GM23248 (cell line): ENCODE data around the gene ALOX12B. TPM values are rescaled to one million over a fixed set of nuclear protein-coding genes. Genes with fewer than 3 reads are reported as not detected.

Experiments used
- DNase-seq: peaks from one replicate; pipeline ENCODE4 v3.0.0-alpha.2; 2015
- H2AFZ ChIP-seq: fragments of 200-600 bp; sonication (generic); 2 replicates; pipeline ENCODE4 v1.6.1; 2016; ENCODE audit warnings: antibody characterized with exemption
- H3F3A ChIP-seq: fragments of 200-600 bp; sonication (generic); 2 replicates; pipeline ENCODE4 v1.6.1; 2016; ENCODE audit warnings: mild to moderate bottlenecking, antibody characterized with exemption, mixed run types; ENCODE audit not compliant: insufficient read depth
- H3K27ac ChIP-seq: fragments of 200-600 bp; sonication (generic); 2 replicates; pipeline ENCODE4 v1.5.1; 2016; ENCODE audit warnings: mild to moderate bottlenecking
- H3K27me3 ChIP-seq: fragments of 200-600 bp; sonication (generic); replicated peaks from 2 replicates; pipeline ENCODE4 v1.6.1; 2016; ENCODE audit warnings: mild to moderate bottlenecking; ENCODE audit not compliant: insufficient read depth
- H3K36me3 ChIP-seq: fragments of 200-600 bp; sonication (generic); 2 replicates; pipeline ENCODE4 v1.6.1; 2016; ENCODE audit warnings: low read depth, mild to moderate bottlenecking
- H3K4me1 ChIP-seq: fragments of 200-600 bp; sonication (generic); 2 replicates; pipeline ENCODE4 v1.6.1; 2016; ENCODE audit warnings: mild to moderate bottlenecking; ENCODE audit not compliant: insufficient read depth
- H3K4me2 ChIP-seq: fragments of 200-600 bp; sonication (generic); one replicate; pipeline ENCODE4 v1.6.1; 2016; ENCODE audit warnings: mild to moderate bottlenecking; ENCODE audit not compliant: unreplicated experiment
- H3K4me3 ChIP-seq: fragments of 200-600 bp; sonication (generic); 2 replicates; pipeline ENCODE4 v1.5.1; 2016; ENCODE audit warnings: mild to moderate bottlenecking
- H3K79me2 ChIP-seq: fragments of 200-600 bp; sonication (generic); 2 replicates; pipeline ENCODE4 v1.6.1; 2016; ENCODE audit warnings: mild to moderate bottlenecking; ENCODE audit not compliant: insufficient read depth
- H3K9ac ChIP-seq: fragments of 200-600 bp; sonication (generic); 2 replicates; pipeline ENCODE4 v1.6.1; 2016; ENCODE audit warnings: mild to moderate bottlenecking
- H3K9me2 ChIP-seq: fragments of 200-600 bp; sonication (generic); 2 replicates; pipeline ENCODE4 v1.6.1; 2016; ENCODE audit warnings: mixed run types, mild to moderate bottlenecking, moderate library complexity; ENCODE audit not compliant: insufficient read depth
- H3K9me3 ChIP-seq: fragments of 200-600 bp; sonication (generic); one replicate; pipeline ENCODE4 v1.6.1; 2017; ENCODE audit warnings: low read depth
- H4K20me1 ChIP-seq: fragments of 200-600 bp; sonication (generic); 2 replicates; pipeline ENCODE4 v1.6.0; 2016; ENCODE audit not compliant: insufficient read depth
- EZH2 ChIP-seq: fragments of 200-600 bp; sonication (generic); IDR thresholded peaks from 2 replicates; pipeline ENCODE4 v1.6.1; 2018; ENCODE audit warnings: antibody characterized with exemption, mild to moderate bottlenecking; ENCODE audit not compliant: insufficient read depth, poor library complexity, severe bottlenecking
- EZH2phosphoT487 ChIP-seq: fragments of 200-600 bp; sonication (generic); IDR thresholded peaks from 2 replicates; pipeline ENCODE4 v1.6.1; 2018; ENCODE audit warnings: antibody characterized with exemption, moderate library complexity, mild to moderate bottlenecking, low read depth; ENCODE audit not compliant: insufficient read depth
- WGBS, 2 experiments: methylation state at CpG; one replicate each; pipeline ENCODE4 v1.1.6; 2015 to 2017; ENCODE audit warnings: low lambda C conversion rate in 2 of 2, low coverage in 1 of 2; ENCODE audit errors: missing lambda C conversion rate in 2 of 2; 5-methylcytosine and 5-hydroxymethylcytosine counted together
- in situ Hi-C: fragments of 300-500 bp; cut with MboI; formaldehyde crosslinking; loops from 2 replicates; pipeline ENCODE4 v1.15.0; 2020
- polyA plus RNA-seq: library from polyadenylated mRNA; unstranded; fragments of >200 nt; fragmentation: Nextera tagmentation; extraction: Ambion mirVana; gene quantifications from 2 replicates; pipeline ENCODE4 v1.2.1, GENCODE V29; 2016
- total RNA-seq: library from RNA; depleted of rRNA; stranded (reverse); fragments of >200 nt; shearing (Covaris generic); gene quantifications from 2 replicates; pipeline ENCODE4 v1.2.3, GENCODE V29; 2014

Gene ALOX12B
- total and polyA plus RNA-seq, 2 experiments from 2014 or later = not detected

GRCh38 chr17:8124350-8125153 is 37.0 kb upstream of the ALOX12B start:
- Histone ChIP-seq H3K79me2 (no peaks in the 10 kb centered on the region), H3K9me2 (no peaks in the 10 kb centered on the region), H3K27me3 (no peaks in the 10 kb centered on the region), H3F3A (peaks cover 19% of the 10 kb centered on the region), H3K4me3 (peak overlapping the region; percentile 75), H4K20me1 (no peaks in the 10 kb centered on the region), H3K9me3 (no peaks in the 10 kb centered on the region), H3K9ac (no peak overlapping the region), H3K36me3 (no peaks in the 10 kb centered on the region), H3K4me2 (peak overlapping the region; percentile 96), H2AFZ (peak overlapping the region; percentile 62), H3K4me1 (peaks cover 22% of the 10 kb centered on the region), H3K27ac (no peak overlapping the region)
- DNase-seq = peak; percentile 63
- in situ Hi-C loops = no loop called here
- TF ChIP-seq EZH2phosphoT487 (no peak), EZH2 (no peak)
- 5% methylated on average over 24 of the region's 24 CpGs for WGBS, 2 experiments

- DNase-seq = peak; percentile 44
- Histone ChIP-seq H3K27me3 (no peaks in the 10 kb centered on the region), H3K9me2 (no peaks in the 10 kb centered on the region), H3K4me2 (peak within 1 kb of the TSS; percentile 96), H4K20me1 (no peaks in the 10 kb centered on the region), H3K27ac (no peak within 1 kb of the TSS), H3K9me3 (no peaks in the 10 kb centered on the region), H3F3A (peaks cover 23% of the 10 kb centered on the region), H2AFZ (peak within 1 kb of the TSS; percentile 85), H3K9ac (peak within 1 kb of the TSS; percentile 51), H3K79me2 (no peaks in the 10 kb centered on the region), H3K4me1 (peaks cover 22% of the 10 kb centered on the region), H3K4me3 (peak within 1 kb of the TSS; percentile 75), H3K36me3 (no peaks in the 10 kb centered on the region)
- in situ Hi-C loops = no loop called here
- no peak for TF ChIP-seq EZH2phosphoT487
- TF ChIP-seq EZH2 = no peak
- WGBS, 2 experiments = 2% methylated on average over 29 of the region's 29 CpGs
These were observed 36.3 kb upstream of the ALOX12B start, which contains the start of gene HES7 for GRCh38 chr17:8123695-8124349. Gene HES7, minus strand, starts transcription at chr17:8124106. Its CDS starts 22 bp downstream, at chr17:8124084.

GRCh38 chr17:8122924-8123694 is 35.6 kb upstream of the ALOX12B start:
- H3K79me2 ChIP-seq = no peaks in the 10 kb centered on the region
- 2 to 3% methylated on average over 47 to 48 of the region's 55 CpGs for WGBS, 2 experiments
- H3K9me2 ChIP-seq = no peaks in the 10 kb centered on the region
- peak overlapping the region; percentile 51 for H3K9ac ChIP-seq
- H3K27me3 ChIP-seq = no peaks in the 10 kb centered on the region
- H2AFZ ChIP-seq = peak overlapping the region; percentile 85
- no peaks in the 10 kb centered on the region for H4K20me1 ChIP-seq
- H3F3A ChIP-seq = peaks cover 27% of the 10 kb centered on the region
- H3K4me2 ChIP-seq = peak overlapping the region; percentile 96
- peak; percentile 70 for DNase-seq
- no peaks in the 10 kb centered on the region for H3K36me3 ChIP-seq
- H3K4me3 ChIP-seq = peak overlapping the region; percentile 75
- peaks cover 27% of the 10 kb centered on the region for H3K4me1 ChIP-seq
- no peaks in the 10 kb centered on the region for H3K9me3 ChIP-seq
- TF ChIP-seq EZH2 (no peak), EZH2phosphoT487 (no peak)
- in situ Hi-C loops = no loop called here
- H3K27ac ChIP-seq = no peak overlapping the region

GRCh38 chr17:8122422-8122923 is 35.0 kb upstream of the ALOX12B start:
- Histone ChIP-seq H3K9me3 (no peaks in the 10 kb centered on the region), H4K20me1 (no peaks in the 10 kb centered on the region), H3F3A (peaks cover 31% of the 10 kb centered on the region), H3K4me1 (peaks cover 30% of the 10 kb centered on the region), H3K36me3 (no peaks in the 10 kb centered on the region), H3K27me3 (no peaks in the 10 kb centered on the region), H3K9ac (peak overlapping the region; percentile 51), H3K9me2 (no peaks in the 10 kb centered on the region), H3K79me2 (no peaks in the 10 kb centered on the region), H3K4me3 (peak overlapping the region; percentile 75), H3K27ac (no peak overlapping the region), H2AFZ (peak overlapping the region; percentile 85), H3K4me2 (peak overlapping the region; percentile 96)
- TF ChIP-seq EZH2phosphoT487 (no peak), EZH2 (no peak)
- in situ Hi-C loops = no loop called here
- peak; percentile 72 for DNase-seq
- 2% methylated on average over 18 to 29 of the region's 29 CpGs for WGBS, 2 experiments
